Mucosa of descending colon (tissue), 3 donors: ENCODE measurements around the gene PTPRM. TPM values are rescaled to one million over a fixed set of nuclear protein-coding genes. Genes with fewer than 3 reads are reported as not detected.

Experiments used
- ATAC-seq: fragments of 200-7000 bp; cut with Tn5 transposase; one replicate; pipeline ENCODE4 v1.9.1; 2020; ENCODE audit warnings: mild to moderate bottlenecking, moderate library complexity
- DNase-seq, 3 donors: peaks; one replicate each; pipeline ENCODE4 v3.0.0-alpha.2; 2020
- H3K36me3 ChIP-seq: fragments of 200-600 bp; one replicate; pipeline ENCODE4 v1.8.0; 2021; ENCODE audit warnings: low read depth, mild to moderate bottlenecking
- H3K4me1 ChIP-seq: fragments of 200-600 bp; one replicate; pipeline ENCODE4 v1.8.0; 2021; ENCODE audit warnings: low read depth, mild to moderate bottlenecking
- H3K4me3 ChIP-seq: fragments of 200-600 bp; one replicate; pipeline ENCODE4 v1.8.0; 2021; ENCODE audit warnings: mild to moderate bottlenecking
- H3K9me3 ChIP-seq: fragments of 200-600 bp; one replicate; pipeline ENCODE4 v1.8.0; 2021; ENCODE audit warnings: mild to moderate bottlenecking
- intact Hi-C, 2 donors: fragments of 100-400 bp; cut with DNase I in 1 of 2; cut with micrococcal nuclease in 1 of 2; formaldehyde crosslinking; loops; one replicate each; pipeline versions ENCODE4 v1.11.0 to v1.11.1; 2022; cut with DNase I, micrococcal nuclease
- total RNA-seq, 3 donors: library from RNA; stranded (reverse); fragmentation: NEBNext Ultra II Directional in 2 of 3; extraction: Animal tissue kit (Norgen Biotek cat#: 25700) in 2 of 3; gene quantifications; one replicate each; pipeline versions ENCODE4 v1.2.1 to v1.2.4, GENCODE V29; 2021 to 2023
- TF ChIP-seq, protein P1 (sequence below): fragments of 200-600 bp; IDR thresholded peaks from one replicate; pipeline ENCODE4 v1.8.0; 2022; ENCODE audit warnings: antibody characterized with exemption, mild to moderate bottlenecking
- donor health status: DM: no; HTN: no; CAD: no; lungs with moderate emphysema.
- donor health status: DM: no; HTN: no; CAD: no.
- donor health status: DM: no; HTN: yes; CAD: no.

PTPRM gene
- total RNA-seq, 3 donors from 2014 or later = 15.3 to 41.1 (median 19.6) TPM

DNA sequence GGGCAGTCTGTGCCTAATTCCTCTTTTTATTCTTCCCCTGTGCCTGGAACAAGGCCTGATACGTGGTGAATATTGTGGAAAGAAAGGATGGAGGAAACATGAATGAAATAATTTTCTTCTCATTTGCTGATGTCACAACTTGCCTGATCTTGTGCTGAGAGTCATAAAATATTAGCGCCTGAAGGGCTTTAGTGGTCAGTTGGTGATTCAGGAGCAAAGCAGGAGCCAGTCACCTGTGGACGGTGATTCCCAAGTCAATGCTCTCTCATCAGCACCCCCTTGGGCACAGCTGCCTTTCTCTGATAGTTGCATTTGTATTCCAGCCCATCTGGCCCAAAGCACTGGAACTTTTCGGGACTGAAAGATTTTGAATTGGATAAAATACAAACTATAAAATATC lies 539.5 kb downstream of the PTPRM start:
- intact Hi-C loops = no loop called here
- H3K4me3 ChIP-seq = no peak overlapping the region
- no peaks in the 10 kb centered on the region for H3K9me3 ChIP-seq
- no peak for DNase-seq
- H3K36me3 ChIP-seq = no peaks in the 10 kb centered on the region
- no peak for ATAC-seq
- no peaks in the 10 kb centered on the region for H3K4me1 ChIP-seq
- TF ChIP-seq, protein P1, sequence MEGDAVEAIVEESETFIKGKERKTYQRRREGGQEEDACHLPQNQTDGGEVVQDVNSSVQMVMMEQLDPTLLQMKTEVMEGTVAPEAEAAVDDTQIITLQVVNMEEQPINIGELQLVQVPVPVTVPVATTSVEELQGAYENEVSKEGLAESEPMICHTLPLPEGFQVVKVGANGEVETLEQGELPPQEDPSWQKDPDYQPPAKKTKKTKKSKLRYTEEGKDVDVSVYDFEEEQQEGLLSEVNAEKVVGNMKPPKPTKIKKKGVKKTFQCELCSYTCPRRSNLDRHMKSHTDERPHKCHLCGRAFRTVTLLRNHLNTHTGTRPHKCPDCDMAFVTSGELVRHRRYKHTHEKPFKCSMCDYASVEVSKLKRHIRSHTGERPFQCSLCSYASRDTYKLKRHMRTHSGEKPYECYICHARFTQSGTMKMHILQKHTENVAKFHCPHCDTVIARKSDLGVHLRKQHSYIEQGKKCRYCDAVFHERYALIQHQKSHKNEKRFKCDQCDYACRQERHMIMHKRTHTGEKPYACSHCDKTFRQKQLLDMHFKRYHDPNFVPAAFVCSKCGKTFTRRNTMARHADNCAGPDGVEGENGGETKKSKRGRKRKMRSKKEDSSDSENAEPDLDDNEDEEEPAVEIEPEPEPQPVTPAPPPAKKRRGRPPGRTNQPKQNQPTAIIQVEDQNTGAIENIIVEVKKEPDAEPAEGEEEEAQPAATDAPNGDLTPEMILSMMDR = no peak

DNA sequence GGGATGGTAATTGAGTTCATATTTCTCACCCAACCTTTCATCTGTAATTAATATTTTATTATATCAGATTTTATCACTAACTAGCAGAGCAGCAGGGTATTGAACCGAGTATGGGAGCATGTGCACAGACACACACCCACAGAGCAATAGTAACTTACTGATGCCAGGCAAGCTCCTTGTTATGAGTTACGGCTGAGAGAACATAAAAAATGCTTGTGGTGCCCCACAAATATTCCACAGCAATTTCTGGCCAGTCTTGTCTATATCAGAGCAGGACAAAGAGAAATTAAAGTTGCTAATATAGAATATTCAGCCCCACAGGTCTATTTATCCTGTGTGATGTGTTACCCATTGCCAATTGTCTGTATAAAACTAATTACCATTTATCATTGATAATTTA lies 540.3 kb downstream of the PTPRM start:
- intact Hi-C loops = no loop called here
- no peak overlapping the region for H3K4me3 ChIP-seq
- no peak for DNase-seq
- no peaks in the 10 kb centered on the region for H3K9me3 ChIP-seq
- no peaks in the 10 kb centered on the region for H3K4me1 ChIP-seq
- no peaks in the 10 kb centered on the region for H3K36me3 ChIP-seq
- TF ChIP-seq, protein P1 = no peak
- ATAC-seq = no peak

- ATAC-seq (no peak), DNase-seq (no peak)
- intact Hi-C loops = no loop called here
- TF ChIP-seq, protein P1 = no peak
- no peaks in the 10 kb centered on the region for H3K9me3 ChIP-seq
- H3K4me1 ChIP-seq = no peaks in the 10 kb centered on the region
- no peaks in the 10 kb centered on the region for H3K36me3 ChIP-seq
- H3K4me3 ChIP-seq = no peak overlapping the region
Measured at GRCh38 chr18:8114480-8114879, 547.4 kb downstream of the PTPRM start.

DNA sequence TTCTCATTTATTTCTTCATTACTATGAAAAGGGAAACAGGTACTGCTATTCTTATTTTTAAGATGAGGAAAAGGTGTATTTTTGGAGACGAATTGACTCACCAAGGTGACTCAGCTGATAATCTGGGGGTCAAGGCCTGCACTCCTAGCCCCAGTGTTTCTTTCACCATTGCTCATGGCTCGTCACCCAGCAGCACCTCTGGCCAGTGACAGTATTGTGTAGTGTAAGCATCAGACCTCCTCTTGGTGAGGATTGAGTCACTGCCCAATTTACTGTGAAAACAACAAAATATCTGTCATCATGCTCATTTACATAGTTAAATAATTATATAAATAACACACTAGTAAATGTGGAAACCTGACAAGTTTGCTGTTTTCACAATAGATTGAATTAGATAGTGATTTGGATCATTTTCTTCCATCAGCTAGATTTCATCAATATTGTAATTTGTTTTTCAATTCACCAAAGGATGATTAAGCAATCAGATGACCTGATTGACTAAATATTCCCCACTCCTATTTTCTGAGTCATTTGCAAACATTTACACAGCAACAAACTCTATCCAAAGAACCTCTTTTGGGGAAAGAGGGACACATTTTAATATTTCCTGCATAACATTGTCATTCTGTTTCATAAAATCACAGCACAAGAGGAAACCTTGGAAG lies 549.4 kb downstream of the PTPRM start:
- DNase-seq = no peak
- intact Hi-C loops = no loop called here
- ATAC-seq = no peak
- TF ChIP-seq, protein P1 = no peak
- no peaks in the 10 kb centered on the region for H3K36me3 ChIP-seq
- H3K4me1 ChIP-seq = no peaks in the 10 kb centered on the region
- no peaks in the 10 kb centered on the region for H3K9me3 ChIP-seq
- H3K4me3 ChIP-seq = no peak overlapping the region

GRCh38 chr18:8117006-8117371 lies 549.9 kb downstream of the PTPRM start:
- ATAC-seq (no peak), DNase-seq (no peak)
- Histone ChIP-seq H3K36me3 (no peaks in the 10 kb centered on the region), H3K4me1 (no peaks in the 10 kb centered on the region), H3K9me3 (no peaks in the 10 kb centered on the region), H3K4me3 (no peak overlapping the region)
- intact Hi-C loops = no loop called here
- TF ChIP-seq, protein P1 = no peak

DNA sequence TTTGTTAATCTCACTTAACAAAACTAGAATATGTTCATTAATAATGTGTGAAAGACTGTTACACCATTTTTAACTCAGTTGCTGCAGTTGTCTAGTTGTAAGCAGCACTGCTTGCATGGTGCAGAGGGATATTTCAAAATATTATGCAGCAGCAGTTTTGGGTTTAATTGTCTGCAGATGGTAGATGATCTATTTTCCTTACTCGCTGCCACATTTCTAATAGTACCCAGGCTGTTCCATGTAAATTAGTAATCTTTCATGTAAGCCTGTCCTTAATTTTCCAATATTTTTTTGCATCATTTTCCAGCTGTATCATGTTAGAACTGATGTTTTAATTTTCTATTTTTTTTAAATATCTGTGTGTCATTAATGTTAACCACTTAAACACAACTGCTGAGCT lies 554.0 kb downstream of the PTPRM start:
- no peaks in the 10 kb centered on the region for H3K9me3 ChIP-seq
- no peaks in the 10 kb centered on the region for H3K36me3 ChIP-seq
- ATAC-seq = no peak
- H3K4me3 ChIP-seq = no peak overlapping the region
- TF ChIP-seq, protein P1 = no peak
- H3K4me1 ChIP-seq = no peaks in the 10 kb centered on the region
- intact Hi-C loops = no loop called here
- no peak for DNase-seq
